CD14-positive monocyte (primary cell): ENCODE results near the gene PCDHGC5. TPM values are rescaled to one million over a fixed set of nuclear protein-coding genes. Genes with fewer than 3 reads are reported as not detected.

Experiments
- DNase-seq, 3 donors: peaks; one replicate each; pipeline ENCODE4 v3.0.0-alpha.2; 2011 to 2022
- H2AFZ ChIP-seq: 2 replicates; pipeline ENCODE4 v1.6.0; 2012; ENCODE audit warnings: mild to moderate bottlenecking, low read depth, low read length, inconsistent platforms; ENCODE audit not compliant: insufficient read depth, poor library complexity, severe bottlenecking
- H3K27ac ChIP-seq, 2 donors: 1 replicate in 1 of 2; 2 replicates in 1 of 2; pipeline ENCODE4 v1.5.1; 2012 to 2013; ENCODE audit warnings: low read length in 2 of 2, control low read depth in 1 of 2, inconsistent platforms in 1 of 2, low read depth in 1 of 2, mild to moderate bottlenecking in 1 of 2
- H3K27me3 ChIP-seq, 2 donors: one replicate each; pipeline versions ENCODE4 v1.6.0 to v1.6.1; 2011 to 2013; ENCODE audit warnings: low read length in 2 of 2; ENCODE audit not compliant: control insufficient read depth in 2 of 2, insufficient read depth in 2 of 2
- H3K36me3 ChIP-seq, 2 donors: replicated peaks in 1 of 2; 1 replicate in 1 of 2; 2 replicates in 1 of 2; pipeline versions ENCODE4 v1.5.1 to v1.6.1; 2012 to 2013; ENCODE audit warnings: low read length in 2 of 2, control low read depth in 1 of 2, inconsistent platforms in 1 of 2, mild to moderate bottlenecking in 1 of 2; ENCODE audit not compliant: insufficient read depth in 2 of 2, control insufficient read depth in 1 of 2
- H3K4me1 ChIP-seq, 2 donors: 1 replicate in 1 of 2; 2 replicates in 1 of 2; pipeline versions ENCODE4 v1.5.1 to v1.6.1; 2012 to 2013; ENCODE audit warnings: low read length in 2 of 2, control low read depth in 1 of 2, inconsistent platforms in 1 of 2, mild to moderate bottlenecking in 1 of 2, moderate library complexity in 1 of 2; ENCODE audit not compliant: insufficient read depth in 2 of 2, control insufficient read depth in 1 of 2
- H3K4me2 ChIP-seq: replicated peaks from 2 replicates; pipeline ENCODE3; 2012; ENCODE audit warnings: low read length, moderate library complexity, mild to moderate bottlenecking; ENCODE audit not compliant: poor library complexity, severe bottlenecking; ENCODE audit errors: extremely low read depth
- H3K4me3 ChIP-seq, 3 experiments: fragments of 200-600 bp in 1 of 3; sonication (generic) in 1 of 3; replicated peaks in 1 of 3; 1 replicate in 2 of 3; 2 replicates in 1 of 3; pipeline ENCODE4 v1.5.1; 2011 to 2013; ENCODE audit warnings: low read length in 3 of 3, mild to moderate bottlenecking in 3 of 3, control low read depth in 2 of 3, low read depth in 2 of 3, inconsistent platforms in 1 of 3, moderate library complexity in 1 of 3
- H3K79me2 ChIP-seq: 2 replicates; pipeline ENCODE4 v1.6.0; 2012; ENCODE audit warnings: mild to moderate bottlenecking, control low read depth, inconsistent platforms, low read length, moderate library complexity; ENCODE audit not compliant: insufficient read depth
- H3K9ac ChIP-seq: 2 replicates; pipeline ENCODE4 v1.6.0; 2017; ENCODE audit warnings: low read length, mild to moderate bottlenecking; ENCODE audit not compliant: insufficient read depth, poor library complexity, severe bottlenecking
- H3K9me3 ChIP-seq, 2 donors: replicated peaks in 1 of 2; 1 replicate in 1 of 2; 2 replicates in 1 of 2; pipeline versions ENCODE4 v1.5.1 to v1.6.1; 2012 to 2013; ENCODE audit warnings: low read length in 2 of 2, control low read depth in 1 of 2; ENCODE audit not compliant: control insufficient read depth in 1 of 2, insufficient read depth in 1 of 2
- H4K20me1 ChIP-seq: 2 replicates; pipeline ENCODE4 v1.6.0; 2012; ENCODE audit warnings: mild to moderate bottlenecking, low read length, control low read depth, moderate library complexity; ENCODE audit not compliant: insufficient read depth
- H3K27ac Mint-ChIP-seq, 7 donors: one replicate each; pipeline ENCODE4 v1.8.0; 2020; ENCODE audit warnings: mild to moderate bottlenecking in 7 of 7, mixed read lengths in 7 of 7, moderate library complexity in 6 of 7, inconsistent platforms in 2 of 7
- H3K27me3 Mint-ChIP-seq, 3 donors: one replicate each; pipeline ENCODE4 v1.8.0; 2021 to 2022; ENCODE audit warnings: low read depth in 3 of 3, mild to moderate bottlenecking in 3 of 3, mixed read lengths in 3 of 3, moderate library complexity in 3 of 3, inconsistent platforms in 1 of 3
- H3K36me3 Mint-ChIP-seq, 2 donors: one replicate each; pipeline ENCODE4 v1.8.0; 2020; ENCODE audit warnings: mixed read lengths in 2 of 2, inconsistent platforms in 1 of 2, mild to moderate bottlenecking in 1 of 2
- H3K4me1 Mint-ChIP-seq: one replicate; pipeline ENCODE4 v1.8.0; 2020; ENCODE audit warnings: mild to moderate bottlenecking, mixed read lengths
- H3K4me3 Mint-ChIP-seq, 2 donors: one replicate each; pipeline ENCODE4 v1.8.0; 2020; ENCODE audit warnings: mild to moderate bottlenecking in 2 of 2, mixed read lengths in 2 of 2, moderate library complexity in 1 of 2
- H3K9me3 Mint-ChIP-seq, 7 donors: one replicate each; pipeline ENCODE4 v1.8.0; 2020 to 2022; ENCODE audit warnings: mixed read lengths in 7 of 7, mild to moderate bottlenecking in 6 of 7, moderate library complexity in 6 of 7, inconsistent platforms in 2 of 7
- CTCF ChIP-seq: fragments of 200-600 bp; IDR thresholded peaks from one replicate; pipeline ENCODE4 v1.8.0; 2022; ENCODE audit warnings: antibody characterized with exemption, mild to moderate bottlenecking
- WGBS: methylation state at CpG from one replicate; pipeline ENCODE4 v1.1.5; 2013; ENCODE audit warnings: missing lambda C conversion rate; ENCODE audit not compliant: insufficient coverage; 5-methylcytosine and 5-hydroxymethylcytosine counted together
- intact Hi-C, 2 donors: fragments of 100-400 bp; cut with micrococcal nuclease; formaldehyde crosslinking; loops; one replicate each; pipeline versions ENCODE4 v1.15.0 to v1.15.1; 2023
- polyA plus RNA-seq, 3 donors: library from polyadenylated mRNA; depleted of rRNA in 1 of 3; unstranded in 2 of 3; stranded (reverse) in 1 of 3; fragments of 300-500 nt in 2 of 3; fragments of >200 nt in 1 of 3; fragmentation: Illumina TruSeq in 2 of 3; gene quantifications; 1 replicate in 2 of 3; 2 replicates in 1 of 3; pipeline ENCODE4 v1.2.3, GENCODE V29; 2012 to 2021

Gene PCDHGC5
- polyA plus RNA-seq, 3 donors: not detected

GRCh38 chr5:141532726-141533125 lies 43.8 kb downstream of the PCDHGC5 start:
- no peak overlapping the region for H3K4me3 Mint-ChIP-seq

GRCh38 chr5:141533897-141534296 lies 45.0 kb downstream of the PCDHGC5 start:
- TF ChIP-seq CTCF: no peak
- H3K27me3 Mint-ChIP-seq: no peaks in the 10 kb centered on the region
- no peaks in the 10 kb centered on the region for H3K27me3 ChIP-seq
- no peak overlapping the region for H2AFZ ChIP-seq
- no peaks in the 10 kb centered on the region for H3K9me3 Mint-ChIP-seq
- H3K27ac ChIP-seq: no peak overlapping the region
- WGBS: no CpG with 5 or more reads among the region's 1 CpG
- DNase-seq: no peak
- H3K4me2 ChIP-seq: no peak overlapping the region
- peaks cover 10% of the 10 kb centered on the region for H3K79me2 ChIP-seq
- H3K9me3 ChIP-seq: no peaks in the 10 kb centered on the region
- H3K4me1 ChIP-seq: no peaks in the 10 kb centered on the region
- no peak overlapping the region for H3K27ac Mint-ChIP-seq
- no peaks in the 10 kb centered on the region for H3K4me1 Mint-ChIP-seq
- peaks cover 26 to 50% of the 10 kb centered on the region in 2 donors for H3K36me3 Mint-ChIP-seq
- no peak overlapping the region for H3K4me3 Mint-ChIP-seq
- H4K20me1 ChIP-seq: peaks cover 89% of the 10 kb centered on the region
- no peak overlapping the region for H3K9ac ChIP-seq
- peaks cover 77 to 88% of the 10 kb centered on the region in 2 donors for H3K36me3 ChIP-seq
- no peak overlapping the region for H3K4me3 ChIP-seq
- intact Hi-C loops: no loop called here

More at GRCh38 chr5:141532726-141533125, 43.8 kb downstream of the PCDHGC5 start:
- Histone ChIP-seq H3K9me3 (no peaks in the 10 kb centered on the region), H3K4me1 (no peaks in the 10 kb centered on the region), H3K27me3 (no peaks in the 10 kb centered on the region), H3K9ac (no peak overlapping the region), H2AFZ (no peak overlapping the region), H3K27ac (no peak overlapping the region), H3K79me2 (peaks cover 10% of the 10 kb centered on the region), H4K20me1 (peaks cover 91% of the 10 kb centered on the region), H3K4me2 (no peak overlapping the region), H3K36me3 (peaks cover 82 to 93% of the 10 kb centered on the region in 2 donors), H3K4me3 (no peak overlapping the region)
- H3K9me3 Mint-ChIP-seq: no peaks in the 10 kb centered on the region
- H3K4me1 Mint-ChIP-seq: no peaks in the 10 kb centered on the region
- no CpG with 5 or more reads among the region's 1 CpG for WGBS
- no peak for DNase-seq
- intact Hi-C loops: no loop called here
- no peak for TF ChIP-seq CTCF
- H3K36me3 Mint-ChIP-seq: peaks cover 26 to 42% of the 10 kb centered on the region in 2 donors
- no peaks in the 10 kb centered on the region for H3K27me3 Mint-ChIP-seq
- H3K27ac Mint-ChIP-seq: no peak overlapping the region
